ENCODE data around the gene PRSS57. TPM values are rescaled to one million over a fixed set of nuclear protein-coding genes. Genes with fewer than 3 reads are reported as not detected.

Gene PRSS57
- total and polyA plus RNA-seq, 2 experiments from 2014 or later, result not detected

DNA sequence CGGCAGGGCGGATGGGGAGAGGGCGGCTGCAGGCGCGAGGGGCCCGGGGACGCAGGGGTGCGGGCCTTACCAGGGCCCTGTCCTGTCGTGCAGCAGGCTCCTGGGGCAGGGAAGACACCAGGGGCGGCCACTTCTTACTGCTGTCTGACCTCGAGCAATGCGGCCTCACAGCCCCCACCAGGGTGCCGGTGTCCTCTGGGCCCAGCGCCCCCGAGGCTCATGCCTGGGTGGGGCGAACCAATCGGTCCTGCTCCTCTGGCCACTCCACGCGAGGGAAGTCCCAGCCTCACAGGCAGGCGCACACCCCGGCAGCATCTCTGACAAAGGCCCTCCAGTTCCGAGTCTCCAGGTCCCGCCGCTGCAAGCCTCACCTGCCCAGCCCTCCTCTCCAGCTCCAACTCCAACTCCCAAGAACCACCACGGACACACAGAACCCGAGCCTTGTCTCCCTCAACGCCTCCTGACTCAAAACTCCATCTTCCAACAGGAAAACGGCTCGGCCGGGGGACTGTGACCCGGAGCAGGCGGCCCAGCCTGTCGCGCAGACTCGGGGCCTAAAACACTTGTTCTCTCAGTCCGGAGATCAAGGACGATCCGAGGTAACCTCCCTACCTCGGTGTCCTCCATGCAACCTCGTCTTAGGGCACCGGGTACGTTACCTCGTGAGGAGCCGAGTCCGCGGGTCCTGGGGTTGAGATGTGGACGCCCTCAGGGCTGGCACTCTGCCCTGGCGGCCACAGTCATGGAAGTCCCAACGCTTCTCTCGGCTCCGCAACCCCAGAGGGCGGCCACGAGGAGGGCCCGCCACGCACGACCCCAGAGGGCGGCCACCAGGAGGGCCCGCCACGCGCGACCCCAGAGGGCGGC lies 49.1 kb downstream of the PRSS57 start:
- Histone ChIP-seq H3K9me3 (ENCODE audit: low read depth) (no peaks in the 10 kb centered on the region), H3K4me3 (no peak overlapping the region), H3K27me3 (no peaks in the 10 kb centered on the region), H3K36me3 (peaks cover 20% of the 10 kb centered on the region), H3K27ac (no peak overlapping the region), H3K4me1 (ENCODE audit: low read depth) (no peaks in the 10 kb centered on the region)
- no peak for DNase-seq (ENCODE audit: low read depth in 1 of 2, low spot score in 1 of 2)
- TF ChIP-seq, protein P1, sequence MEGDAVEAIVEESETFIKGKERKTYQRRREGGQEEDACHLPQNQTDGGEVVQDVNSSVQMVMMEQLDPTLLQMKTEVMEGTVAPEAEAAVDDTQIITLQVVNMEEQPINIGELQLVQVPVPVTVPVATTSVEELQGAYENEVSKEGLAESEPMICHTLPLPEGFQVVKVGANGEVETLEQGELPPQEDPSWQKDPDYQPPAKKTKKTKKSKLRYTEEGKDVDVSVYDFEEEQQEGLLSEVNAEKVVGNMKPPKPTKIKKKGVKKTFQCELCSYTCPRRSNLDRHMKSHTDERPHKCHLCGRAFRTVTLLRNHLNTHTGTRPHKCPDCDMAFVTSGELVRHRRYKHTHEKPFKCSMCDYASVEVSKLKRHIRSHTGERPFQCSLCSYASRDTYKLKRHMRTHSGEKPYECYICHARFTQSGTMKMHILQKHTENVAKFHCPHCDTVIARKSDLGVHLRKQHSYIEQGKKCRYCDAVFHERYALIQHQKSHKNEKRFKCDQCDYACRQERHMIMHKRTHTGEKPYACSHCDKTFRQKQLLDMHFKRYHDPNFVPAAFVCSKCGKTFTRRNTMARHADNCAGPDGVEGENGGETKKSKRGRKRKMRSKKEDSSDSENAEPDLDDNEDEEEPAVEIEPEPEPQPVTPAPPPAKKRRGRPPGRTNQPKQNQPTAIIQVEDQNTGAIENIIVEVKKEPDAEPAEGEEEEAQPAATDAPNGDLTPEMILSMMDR (IDR thresholded peaks at IDR 0.05; ENCODE audit: low read depth, low read length), result no peak

DNA sequence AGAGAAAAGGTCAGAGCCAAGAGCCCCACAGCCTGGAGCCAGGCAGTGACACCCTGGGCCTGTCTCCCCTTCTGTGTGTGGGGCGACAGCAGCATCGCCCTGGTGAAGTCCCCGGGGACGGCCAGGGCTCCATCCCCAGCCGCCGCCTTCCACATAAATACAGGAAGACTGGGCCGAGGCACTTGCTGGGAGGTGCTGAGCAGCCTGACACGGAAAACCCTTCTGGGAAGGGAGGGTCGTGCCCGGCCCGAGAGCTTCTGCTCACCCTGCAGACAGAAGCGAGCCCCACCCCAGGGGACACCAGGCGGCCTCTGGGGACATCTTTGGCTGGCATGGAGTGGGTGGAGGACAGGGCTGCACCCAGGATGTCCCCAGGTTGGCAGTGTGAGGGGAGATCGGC lies 50.5 kb downstream of the PRSS57 start:
- H3K27me3 ChIP-seq, result no peaks in the 10 kb centered on the region
- H3K4me1 ChIP-seq (ENCODE audit: low read depth), result no peaks in the 10 kb centered on the region
- TF ChIP-seq, protein P1 (IDR thresholded peaks at IDR 0.05; ENCODE audit: low read depth, low read length), result no peak
- H3K27ac ChIP-seq, result no peak overlapping the region
- peaks cover 20% of the 10 kb centered on the region for H3K36me3 ChIP-seq
- no peak for DNase-seq (ENCODE audit: low read depth in 1 of 2, low spot score in 1 of 2)
- no peak overlapping the region for H3K4me3 ChIP-seq
- no peaks in the 10 kb centered on the region for H3K9me3 ChIP-seq (ENCODE audit: low read depth)

DNA sequence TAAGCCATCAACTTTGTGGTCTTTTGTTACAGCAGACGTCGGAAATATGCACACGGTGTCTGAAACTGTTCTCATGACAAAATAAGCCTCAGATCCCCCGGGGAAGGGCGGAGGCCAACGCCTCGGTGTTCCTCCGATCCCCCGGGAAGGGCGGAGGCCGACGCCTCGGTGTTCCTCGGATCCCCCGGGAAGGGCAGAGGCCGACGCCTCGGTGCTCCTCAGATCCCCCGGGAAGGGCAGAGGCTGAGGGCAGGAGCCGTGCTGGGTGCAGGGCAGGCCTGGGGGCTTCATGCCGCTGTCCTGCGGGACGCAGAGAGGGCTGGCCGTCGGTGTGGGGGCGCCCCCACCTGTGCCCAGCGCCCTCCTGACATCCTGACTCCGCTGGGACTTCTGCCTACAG lies 50.9 kb downstream of the PRSS57 start:
- TF ChIP-seq, protein P1 (IDR thresholded peaks at IDR 0.05; ENCODE audit: low read depth, low read length), result no peak
- Histone ChIP-seq H3K4me1 (ENCODE audit: low read depth) (no peaks in the 10 kb centered on the region), H3K9me3 (ENCODE audit: low read depth) (no peaks in the 10 kb centered on the region), H3K27ac (no peak overlapping the region), H3K27me3 (peaks cover under 1% of the 10 kb centered on the region), H3K36me3 (peaks cover 19% of the 10 kb centered on the region), H3K4me3 (no peak overlapping the region)
- DNase-seq (ENCODE audit: low read depth in 1 of 2, low spot score in 1 of 2), result no peak

- no peaks in the 10 kb centered on the region for H3K9me3 ChIP-seq (ENCODE audit: low read depth)
- H3K4me1 ChIP-seq (ENCODE audit: low read depth), result no peaks in the 10 kb centered on the region
- no peak overlapping the region for H3K27ac ChIP-seq
- H3K4me3 ChIP-seq, result no peak overlapping the region
- TF ChIP-seq, protein P1 (IDR thresholded peaks at IDR 0.05; ENCODE audit: low read depth, low read length), result no peak
- no peak for DNase-seq (ENCODE audit: low read depth in 1 of 2, low spot score in 1 of 2)
- peaks cover 7% of the 10 kb centered on the region for H3K27me3 ChIP-seq
- H3K36me3 ChIP-seq, result peaks cover 16% of the 10 kb centered on the region
These were observed 51.5 kb downstream of the PRSS57 start for GRCh38 chr19:643736-644135.

DNA sequence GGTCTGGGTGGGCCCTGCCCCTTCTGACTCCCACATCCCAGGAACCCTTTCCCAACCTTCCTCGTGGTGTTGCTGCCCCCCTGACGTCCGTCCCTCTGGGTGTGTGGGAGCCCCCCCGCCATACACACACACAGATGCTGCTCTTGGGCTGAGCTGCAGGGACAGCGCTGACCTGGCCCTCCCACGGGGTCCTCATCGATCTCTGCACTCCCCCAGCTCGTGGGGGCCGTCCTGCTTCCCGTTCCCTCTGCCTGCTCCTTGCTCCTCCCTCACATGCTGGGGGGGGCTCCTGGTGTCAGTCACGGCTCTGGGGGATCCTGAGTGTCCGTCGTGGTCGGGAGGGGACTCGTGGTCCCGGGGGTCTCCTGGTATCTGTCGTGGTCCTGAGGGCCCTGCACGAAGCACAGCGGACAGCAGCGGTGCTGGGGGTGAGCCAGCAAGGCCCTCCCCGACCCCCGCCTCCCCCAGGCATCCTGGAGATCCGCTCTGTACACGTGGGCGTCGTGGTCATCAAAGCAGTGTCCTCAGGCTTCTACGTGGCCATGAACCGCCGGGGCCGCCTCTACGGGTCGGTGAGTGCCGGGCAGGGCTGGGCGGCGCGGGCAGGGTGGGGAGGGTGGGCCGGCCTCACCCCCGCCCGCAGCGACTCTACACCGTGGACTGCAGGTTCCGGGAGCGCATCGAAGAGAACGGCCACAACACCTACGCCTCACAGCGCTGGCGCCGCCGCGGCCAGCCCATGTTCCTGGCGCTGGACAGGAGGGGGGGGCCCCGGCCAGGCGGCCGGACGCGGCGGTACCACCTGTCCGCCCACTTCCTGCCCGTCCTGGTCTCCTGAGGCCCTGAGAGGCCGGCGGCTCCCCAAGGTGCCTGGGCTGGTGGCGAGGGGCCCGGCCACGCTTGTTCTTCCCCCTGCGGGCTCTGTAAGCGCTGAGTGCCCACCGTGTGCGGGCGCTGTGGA lies 52.2 kb downstream of the PRSS57 start:
- DNase-seq (ENCODE audit: low read depth in 1 of 2, low spot score in 1 of 2), result no peak
- Histone ChIP-seq H3K9me3 (ENCODE audit: low read depth) (no peaks in the 10 kb centered on the region), H3K4me1 (ENCODE audit: low read depth) (no peaks in the 10 kb centered on the region), H3K27me3 (peaks cover 14% of the 10 kb centered on the region), H3K27ac (no peak overlapping the region), H3K4me3 (no peak overlapping the region), H3K36me3 (peaks cover 11% of the 10 kb centered on the region)
- TF ChIP-seq, protein P1 (IDR thresholded peaks at IDR 0.05; ENCODE audit: low read depth, low read length), result no peak
